GM20000 (cell line): ENCODE measurements around the gene PDZRN4.

Experiments
- DNase-seq: peaks from one replicate; pipeline ENCODE4 v3.0.0; 2012; ENCODE audit warnings: low spot score
- CTCF ChIP-seq: IDR thresholded peaks from 2 replicates; pipeline ENCODE4 v1.5.1; 2012; ENCODE audit warnings: mild to moderate bottlenecking, control low read depth; ENCODE audit errors: extremely low read depth, missing control alignments

The PDZRN4 gene

GRCh38 chr12:41521872-41522379 lies 333.8 kb downstream of the PDZRN4 start:
- DNase-seq = peak; percentile 34
- no peak for TF ChIP-seq CTCF

GRCh38 chr12:41527062-41527461 lies 338.9 kb downstream of the PDZRN4 start:
- no peak for TF ChIP-seq CTCF
- DNase-seq = no peak

GRCh38 chr12:41527534-41528116 lies 339.5 kb downstream of the PDZRN4 start:
- no peak for DNase-seq
- no peak for TF ChIP-seq CTCF

- TF ChIP-seq CTCF = no peak
- no peak for DNase-seq
Observed at GRCh38 chr12:41528874-41529273, 340.8 kb downstream of the PDZRN4 start.

- DNase-seq = no peak
- no peak for TF ChIP-seq CTCF
Observed at GRCh38 chr12:41530441-41530840, 342.3 kb downstream of the PDZRN4 start.

- DNase-seq = no peak
- no peak for TF ChIP-seq CTCF
Observed at GRCh38 chr12:41531147-41531829, 343.2 kb downstream of the PDZRN4 start.

GRCh38 chr12:41532072-41532471 lies 344.0 kb downstream of the PDZRN4 start:
- no peak for DNase-seq
- no peak for TF ChIP-seq CTCF
